Stimulated activated CD8-positive, alpha-beta memory T cell treated with anti-CD3 and anti-CD28 coated beads, Interleukin-4, amount 100 ng/mL, for 4 hours (primary cell): Measurements from ENCODE around the gene PAFAH2.
"Not testable (repeated sequence)": the region's sequence is repeated elsewhere in the genome, so short reads cannot be mapped to it uniquely, and the experiment has no call there.

ENCODE experiments used
- DNase-seq, 2 donors: peaks; one replicate each; pipeline ENCODE4 v3.0.0-alpha.2; 2020; ENCODE audit warnings: low read depth in 2 of 2, low spot score in 1 of 2

PAFAH2 gene

GRCh38 chr1:25986773-25987172, 11.1 kb downstream of the PAFAH2 start:
- not testable (repeated sequence) for DNase-seq

- DNase-seq: no peak
Measured at GRCh38 chr1:25985670-25986069, 12.2 kb downstream of the PAFAH2 start.

DNA sequence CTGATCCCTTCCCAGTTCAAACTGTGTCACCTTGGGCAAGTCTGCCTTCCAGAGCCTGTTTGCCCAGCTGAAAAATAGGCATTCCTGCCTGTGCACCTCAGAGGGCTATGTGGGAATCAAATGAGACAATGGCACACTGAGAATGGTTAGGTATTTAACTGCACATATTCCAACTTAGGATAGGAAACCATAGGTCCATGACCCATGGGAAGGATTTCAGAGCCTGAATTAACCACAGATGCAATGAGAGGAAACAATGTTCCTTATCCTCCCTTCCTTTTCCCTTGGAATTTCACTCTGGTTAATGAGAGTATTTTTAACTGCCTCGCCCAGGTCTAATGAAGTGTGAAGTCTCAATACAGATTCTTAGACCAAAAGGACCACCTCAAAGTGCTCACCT, 12.7 kb downstream of the PAFAH2 start:
- DNase-seq: no peak

GRCh38 chr1:25979210-25979609, 18.7 kb downstream of the PAFAH2 start:
- DNase-seq: no peak

GRCh38 chr1:25978403-25978802, 19.5 kb downstream of the PAFAH2 start:
- no peak for DNase-seq

DNA sequence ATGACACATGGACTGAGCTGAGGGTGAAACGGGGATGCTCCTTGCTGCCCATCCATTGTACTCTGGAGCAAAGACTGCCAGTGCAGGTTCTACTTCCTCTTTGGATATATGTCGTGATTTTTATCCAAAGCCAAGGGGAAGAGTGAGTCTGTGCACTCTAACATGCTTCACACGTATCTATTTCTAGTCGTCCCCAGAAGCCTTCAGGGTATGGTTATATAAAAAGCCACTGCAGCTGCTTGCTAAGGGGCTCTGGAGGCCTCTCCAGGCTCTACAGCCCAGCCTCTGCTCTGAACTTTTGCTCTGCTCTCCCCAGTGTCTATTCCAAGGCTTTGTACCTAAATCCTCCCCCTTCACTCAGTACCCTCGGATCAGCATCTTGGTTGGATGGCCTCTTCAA, 20.1 kb downstream of the PAFAH2 start:
- no peak for DNase-seq

- no peak for DNase-seq
Measured at GRCh38 chr1:25973610-25974321, 24.1 kb downstream of the PAFAH2 start.

DNA sequence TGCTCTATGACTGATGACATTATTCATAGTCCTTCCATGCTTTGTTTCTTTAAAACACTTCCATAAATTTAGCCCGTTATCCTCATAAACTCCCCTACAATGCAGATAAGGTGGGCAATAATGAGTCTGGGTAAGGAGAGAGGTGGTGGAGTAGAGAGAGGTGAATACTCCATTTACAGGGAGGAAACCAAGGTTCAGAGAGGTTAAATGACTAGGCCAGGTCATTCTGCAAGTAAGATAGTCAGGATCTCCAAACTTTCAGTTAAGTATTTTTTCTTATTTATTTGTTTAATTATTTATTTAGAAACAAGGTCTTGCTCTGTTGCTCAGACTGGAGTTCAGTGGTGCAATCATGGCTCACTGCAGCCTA, 26.1 kb downstream of the PAFAH2 start:
- no peak for DNase-seq

DNA sequence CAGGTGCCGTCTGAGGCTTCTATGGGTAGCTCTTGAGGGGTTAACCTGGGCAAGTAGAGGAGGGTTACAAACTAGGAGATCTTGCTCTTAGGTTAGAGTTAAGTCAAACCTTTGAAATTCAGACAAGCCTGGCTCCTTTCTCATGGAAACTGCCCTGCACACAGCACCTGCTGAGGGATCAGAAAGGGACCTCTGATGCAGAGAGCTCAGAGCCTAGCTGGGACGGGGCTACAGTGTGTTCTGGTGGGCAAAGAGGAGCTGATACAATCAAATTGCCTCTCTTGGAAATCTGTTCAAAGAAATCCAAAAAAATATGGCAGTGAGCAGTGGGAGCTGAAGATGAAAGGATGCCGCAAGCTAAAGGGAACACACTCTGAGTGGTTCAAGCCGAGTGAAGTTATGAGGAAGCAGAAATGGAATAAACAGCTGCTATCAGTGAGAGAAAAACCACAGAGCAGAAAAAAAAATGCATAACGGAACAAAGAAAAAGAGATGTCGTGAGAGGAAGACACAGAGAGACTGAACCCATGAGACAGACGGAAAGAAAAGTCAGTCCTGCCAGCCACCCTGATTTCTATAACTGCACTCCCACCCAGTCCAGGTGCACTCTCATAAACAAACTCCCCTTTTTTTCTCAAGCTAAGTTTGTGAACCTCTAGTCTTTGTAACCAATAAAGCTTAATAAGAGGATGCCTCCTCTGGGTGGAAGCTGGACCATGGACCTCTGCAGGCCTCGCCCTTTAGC, 26.6 kb downstream of the PAFAH2 start:
- no peak for DNase-seq

GRCh38 chr1:25967308-25967707, 30.6 kb downstream of the PAFAH2 start:
- DNase-seq: no peak

DNA sequence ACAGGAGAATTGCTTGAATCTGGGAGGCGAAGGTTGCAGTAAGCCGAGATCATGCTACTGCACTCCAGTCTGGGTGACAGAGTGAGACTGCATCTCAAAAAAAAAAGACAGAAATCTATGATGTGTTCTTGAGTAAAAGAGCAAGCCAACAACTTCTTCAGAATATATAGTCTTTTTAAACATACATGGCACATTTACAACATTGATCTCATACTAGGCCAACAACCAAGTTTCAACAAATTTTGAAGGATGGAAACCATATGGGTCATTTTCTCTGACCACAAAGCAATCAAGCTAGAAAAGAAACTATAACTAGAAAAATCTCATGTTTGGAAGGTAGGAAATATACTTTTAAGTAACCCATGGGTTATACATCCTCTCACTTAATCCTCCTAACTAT, 38.3 kb downstream of the PAFAH2 start:
- no peak for DNase-seq

DNA sequence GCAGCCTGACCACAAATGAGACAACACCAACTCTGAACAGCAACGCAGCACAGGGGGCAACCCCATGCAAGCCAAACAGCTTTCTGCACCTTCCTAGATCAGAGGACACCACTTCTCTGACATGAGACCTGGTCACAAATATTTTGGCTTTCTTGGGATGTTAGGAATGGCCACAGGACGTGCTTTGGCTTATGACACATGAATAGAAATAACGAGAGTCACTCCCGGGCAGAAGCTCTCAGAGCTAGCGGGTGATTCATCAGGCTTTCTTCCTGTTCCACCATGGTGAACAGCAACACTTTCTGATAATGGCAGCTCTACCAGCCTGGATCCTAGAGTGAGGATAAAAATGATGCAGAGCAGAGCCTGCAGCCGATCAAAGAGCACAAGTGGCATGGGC, 39.4 kb downstream of the PAFAH2 start:
- no peak for DNase-seq

- DNase-seq: no peak
Measured at GRCh38 chr1:25955553-25955952, 42.3 kb downstream of the PAFAH2 start.

DNA sequence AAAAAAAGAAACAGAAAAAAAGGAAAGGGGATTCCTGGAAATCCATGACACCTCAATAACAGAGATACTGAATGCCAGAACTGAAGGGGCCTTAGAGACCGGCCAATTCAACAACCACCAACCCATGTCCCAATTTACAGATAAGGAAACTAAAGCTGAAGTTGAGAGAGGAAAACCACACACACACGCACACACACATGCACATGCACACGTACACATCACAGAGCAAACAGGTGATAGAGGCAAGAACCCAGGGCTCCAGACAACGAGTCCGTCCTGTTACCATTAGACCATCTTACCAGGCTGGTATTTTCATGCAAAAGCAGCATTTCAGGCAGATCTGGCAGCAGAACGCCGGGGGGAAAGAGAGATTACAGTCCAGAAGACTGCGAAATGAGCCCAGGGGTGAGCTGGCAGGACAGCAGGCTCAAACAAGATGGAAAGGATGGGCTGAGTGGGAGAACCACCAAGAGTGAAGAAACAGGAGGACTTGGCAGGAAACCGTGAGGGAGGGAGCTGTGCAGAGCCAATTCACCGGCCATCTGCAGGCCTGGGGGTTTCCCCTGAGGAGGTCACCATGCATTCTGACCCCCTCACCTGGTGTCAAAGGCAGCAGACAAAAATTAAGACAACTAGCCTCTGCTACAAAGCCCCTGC, 43.5 kb downstream of the PAFAH2 start:
- no peak for DNase-seq

DNA sequence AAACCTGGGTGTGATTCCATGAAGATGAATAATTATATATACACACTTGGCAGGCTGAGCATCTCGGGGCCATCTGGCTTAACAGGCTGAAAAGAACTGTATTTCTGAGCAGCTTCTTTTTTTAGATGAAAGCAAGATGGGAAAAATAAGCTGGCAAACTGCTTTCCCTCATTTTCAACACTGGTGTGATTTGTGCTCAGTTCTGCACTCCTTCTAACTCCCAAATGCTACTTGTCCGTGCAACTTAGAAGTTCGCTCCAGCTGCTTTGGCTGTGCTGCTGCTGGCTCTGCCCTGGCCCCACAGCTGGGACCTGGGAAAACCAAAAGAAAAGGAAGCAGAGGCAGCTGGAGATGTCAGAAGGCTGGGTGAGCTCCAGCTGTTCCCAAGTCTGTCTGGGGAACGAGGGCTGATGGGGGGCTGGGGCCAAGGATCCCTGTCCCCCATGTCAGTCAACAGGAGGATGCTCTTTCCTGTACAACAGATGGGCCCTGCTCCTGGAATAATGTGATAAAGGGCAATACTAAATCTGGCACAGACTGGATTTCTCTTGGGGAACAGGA, 44.9 kb downstream of the PAFAH2 start:
- no peak for DNase-seq

GRCh38 chr1:25948641-25949040, 49.2 kb downstream of the PAFAH2 start:
- DNase-seq: no peak

DNA sequence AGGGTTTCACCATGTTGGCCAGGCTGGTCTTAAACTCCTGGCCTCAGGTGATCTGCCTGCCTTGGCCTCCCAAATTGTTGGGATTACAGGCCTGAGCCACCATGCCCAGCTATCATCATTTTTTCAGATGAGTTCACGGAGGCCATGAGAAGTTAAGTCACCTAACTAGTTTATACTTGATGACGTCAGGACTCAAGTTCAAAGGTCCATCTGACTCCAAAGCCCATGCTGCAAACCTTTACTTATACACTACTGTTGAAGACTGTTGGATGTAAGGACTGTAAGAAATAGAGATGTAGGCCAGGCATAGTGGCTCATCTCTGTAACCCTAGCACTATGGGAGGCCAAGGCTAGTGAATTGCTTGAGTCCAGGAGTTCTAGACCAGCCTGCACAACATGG, 50.8 kb downstream of the PAFAH2 start:
- DNase-seq: no peak

DNA sequence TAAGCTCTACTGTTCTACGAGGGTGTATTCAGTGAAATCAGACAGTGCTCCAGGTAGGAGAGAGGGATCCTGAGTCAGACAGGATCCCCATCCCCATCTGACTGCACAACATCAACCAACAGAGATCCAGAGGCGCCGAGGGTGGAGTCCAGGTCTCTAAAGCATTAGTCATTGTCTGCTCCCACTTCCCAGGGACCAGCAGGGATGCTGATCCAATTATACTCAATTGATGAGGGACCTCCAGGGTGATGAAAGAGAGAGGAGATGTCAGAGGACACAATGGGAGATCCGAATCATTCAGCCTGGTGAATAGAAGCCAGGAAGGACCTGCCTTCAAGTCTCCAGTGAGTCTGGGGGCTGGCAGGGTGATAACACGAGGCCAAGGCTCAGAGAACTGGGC, 52.1 kb downstream of the PAFAH2 start:
- no peak for DNase-seq

DNA sequence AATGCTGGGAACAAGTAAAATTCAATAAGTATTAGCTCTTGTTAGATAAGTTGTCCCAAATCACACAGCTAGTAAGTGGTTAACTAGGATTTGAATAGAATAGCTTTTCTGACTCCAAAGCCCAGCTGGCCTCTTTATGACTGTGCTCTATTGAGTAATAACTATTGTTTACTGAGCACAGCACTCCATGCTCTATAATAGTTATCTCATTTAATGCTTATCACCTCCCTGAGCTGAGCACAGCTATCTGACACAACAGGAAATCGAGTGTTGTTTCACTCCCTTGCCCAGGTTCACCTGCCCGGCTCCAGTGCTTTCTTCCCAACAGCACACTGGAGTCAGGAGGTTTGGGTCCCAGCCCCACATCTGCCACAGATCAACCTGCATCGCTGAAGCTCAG, 52.9 kb downstream of the PAFAH2 start:
- no peak for DNase-seq

DNA sequence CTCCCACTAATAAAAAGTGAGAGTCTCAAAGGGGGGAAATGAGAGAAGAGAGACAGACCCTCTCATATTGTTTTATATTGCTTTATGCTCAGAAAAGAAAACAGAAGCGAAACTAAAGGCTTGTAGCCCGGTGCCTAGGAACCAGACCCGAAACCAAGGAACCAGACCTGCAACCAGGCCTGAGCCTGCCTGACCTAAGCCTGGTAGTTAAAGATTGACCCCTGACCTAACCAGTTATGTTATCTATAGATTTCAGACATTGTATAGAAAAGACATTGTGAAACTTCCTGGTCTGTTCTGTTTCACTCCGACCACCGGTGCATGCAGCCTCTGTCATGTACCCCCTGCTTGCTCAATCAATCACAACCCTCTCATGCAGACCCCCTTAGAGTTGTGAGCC, 54.4 kb downstream of the PAFAH2 start:
- DNase-seq: not testable (repeated sequence)

DNA sequence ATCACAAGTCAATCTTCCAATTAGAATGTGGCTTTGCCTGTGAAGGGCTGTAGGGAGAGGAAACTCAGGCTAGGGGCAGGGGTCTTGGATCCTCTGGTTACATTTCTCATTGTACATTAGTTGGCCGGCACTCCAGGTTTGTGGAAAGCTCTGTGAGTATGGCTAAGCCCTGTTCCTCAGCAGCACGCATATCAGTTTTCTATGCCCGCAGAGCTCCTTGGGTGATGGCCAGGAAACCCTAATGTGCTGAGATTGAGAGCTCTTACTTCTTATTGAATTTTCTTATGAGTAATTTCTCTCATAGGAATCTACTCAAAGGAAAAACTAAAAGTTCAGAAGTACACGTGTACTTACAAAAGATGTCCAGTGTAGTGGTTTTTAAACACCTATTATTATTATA, 60.9 kb downstream of the PAFAH2 start:
- DNase-seq: no peak
